GM12891 (cell line): ENCODE results near the gene LRRC9.

Experiments used
- PAX5 ChIP-seq: IDR thresholded peaks from 2 replicates; pipeline ENCODE4 v1.6.1; 2011; ENCODE audit warnings: low read length, moderate library complexity, mild to moderate bottlenecking; ENCODE audit not compliant: insufficient read depth, severe bottlenecking
- POLR2A ChIP-seq: IDR thresholded peaks from 2 replicates; pipeline ENCODE4 v1.6.1; 2011; ENCODE audit warnings: low read depth, low read length, control low read depth
- POLR2AphosphoS5 ChIP-seq: IDR thresholded peaks from 2 replicates; pipeline ENCODE4 v1.6.1; 2011; ENCODE audit warnings: low read depth, low read length, control low read depth
- POU2F2 ChIP-seq: IDR thresholded peaks from 2 replicates; pipeline ENCODE4 v1.6.1; 2011; ENCODE audit warnings: low read depth, mild to moderate bottlenecking, control low read depth, low read length, moderate library complexity
- SPI1 ChIP-seq: IDR thresholded peaks from 2 replicates; pipeline ENCODE4 v1.6.1; 2011; ENCODE audit warnings: low read depth, low read length, control low read depth
- TAF1 ChIP-seq: IDR thresholded peaks from 2 replicates; pipeline ENCODE4 v1.6.1; 2011; ENCODE audit warnings: low read depth, low read length, control low read depth

GRCh38 chr14:60085693-60086092 lies 165.7 kb downstream of the LRRC9 start:
- TF ChIP-seq TAF1, result no peak
- TF ChIP-seq POLR2A, result no peak
- no peak for TF ChIP-seq PAX5
- TF ChIP-seq POLR2AphosphoS5, result no peak
- no peak for TF ChIP-seq POU2F2
- no peak for TF ChIP-seq SPI1
